Loucy (cell line): ENCODE results near the gene MTG2.

Experiments
- H2AFZ ChIP-seq: fragments of 200-600 bp; sonication (generic); 2 replicates; pipeline ENCODE4 v1.6.0; 2016; ENCODE audit warnings: antibody characterized with exemption, mild to moderate bottlenecking, low read length, moderate library complexity
- H3F3A ChIP-seq: fragments of 200-600 bp; 2 replicates; pipeline ENCODE4 v1.6.0; 2016; ENCODE audit warnings: antibody characterized with exemption, low read depth, mild to moderate bottlenecking
- H3K27me3 ChIP-seq: fragments of 200-600 bp; sonication (generic); 2 replicates; pipeline ENCODE4 v1.6.1; 2014; ENCODE audit warnings: low read length, mild to moderate bottlenecking; ENCODE audit not compliant: insufficient read depth, poor library complexity, severe bottlenecking
- H3K36me3 ChIP-seq: fragments of 200-600 bp; sonication (generic); 2 replicates; pipeline ENCODE4 v1.6.1; 2016; ENCODE audit warnings: low read length; ENCODE audit not compliant: insufficient read depth
- H3K4me1 ChIP-seq: fragments of 200-600 bp; sonication (generic); 2 replicates; pipeline ENCODE4 v1.5.1; 2014; ENCODE audit warnings: low read length, mild to moderate bottlenecking; ENCODE audit not compliant: insufficient read depth, poor library complexity, severe bottlenecking
- H3K4me2 ChIP-seq: fragments of 200-600 bp; sonication (generic); 2 replicates; pipeline ENCODE4 v1.6.0; 2014; ENCODE audit warnings: antibody characterized with exemption, low read length, low read depth, mild to moderate bottlenecking; ENCODE audit not compliant: poor library complexity, severe bottlenecking
- H3K4me3 ChIP-seq: fragments of 200-600 bp; sonication (generic); 2 replicates; pipeline ENCODE4 v1.5.1; 2014; ENCODE audit warnings: low read length, mild to moderate bottlenecking, mixed read lengths; ENCODE audit not compliant: poor library complexity, severe bottlenecking
- H3K79me2 ChIP-seq: fragments of 200-600 bp; sonication (generic); 2 replicates; pipeline ENCODE4 v1.6.1; 2014; ENCODE audit warnings: low read length; ENCODE audit not compliant: insufficient read depth
- H3K9ac ChIP-seq: fragments of 200-600 bp; sonication (generic); 2 replicates; pipeline ENCODE4 v1.6.0; 2014; ENCODE audit warnings: mild to moderate bottlenecking, low read depth, low read length, moderate library complexity; ENCODE audit not compliant: poor library complexity, severe bottlenecking
- H3K9me2 ChIP-seq: fragments of 200-600 bp; sonication (generic); replicated peaks from 2 replicates; pipeline ENCODE4 v1.6.1; 2016; ENCODE audit warnings: low read depth, low read length, mixed read lengths
- H3K9me3 ChIP-seq: fragments of 200-600 bp; sonication (generic); 2 replicates; pipeline ENCODE4 v1.6.1; 2014; ENCODE audit warnings: mild to moderate bottlenecking, antibody characterized with exemption, low read length, low read depth; ENCODE audit not compliant: insufficient read depth
- H4K20me1 ChIP-seq: fragments of 200-600 bp; sonication (generic); 2 replicates; pipeline ENCODE4 v1.6.0; 2014; ENCODE audit warnings: antibody characterized with exemption, low read length, mild to moderate bottlenecking; ENCODE audit not compliant: insufficient read depth, poor library complexity, severe bottlenecking
- CTCF ChIP-seq: fragments of 200-600 bp; sonication (generic); conservative IDR thresholded peaks from 2 replicates; pipeline ENCODE4 v1.5.1; 2014; ENCODE audit warnings: mild to moderate bottlenecking, antibody characterized with exemption, low read length
- EZH2phosphoT487 ChIP-seq: fragments of 200-600 bp; IDR thresholded peaks from 2 replicates; pipeline ENCODE4 v1.6.1; 2018; ENCODE audit warnings: antibody characterized with exemption, mild to moderate bottlenecking, moderate library complexity, borderline replicate concordance

MTG2 gene

GRCh38 chr20:62233684-62234083 lies 50.9 kb downstream of the MTG2 start:
- no peak for TF ChIP-seq CTCF
- no peak for TF ChIP-seq EZH2phosphoT487
- Histone ChIP-seq H3K4me2 (no peak overlapping the region), H3K9me2 (no peaks in the 10 kb centered on the region), H3F3A (no peaks in the 10 kb centered on the region), H3K9me3 (no peaks in the 10 kb centered on the region), H2AFZ (no peak overlapping the region), H3K4me1 (peaks cover 5% of the 10 kb centered on the region), H3K4me3 (no peak overlapping the region), H4K20me1 (no peaks in the 10 kb centered on the region), H3K79me2 (peaks cover 1% of the 10 kb centered on the region; the same call in 1 of the 2 replicates), H3K36me3 (no peaks in the 10 kb centered on the region), H3K27me3 (no peaks in the 10 kb centered on the region), H3K9ac (no peak overlapping the region)

GRCh38 chr20:62234339-62234738 lies 51.5 kb downstream of the MTG2 start:
- Histone ChIP-seq H4K20me1 (peaks cover 4% of the 10 kb centered on the region), H3K9ac (no peak overlapping the region), H3K27me3 (no peaks in the 10 kb centered on the region), H3F3A (no peaks in the 10 kb centered on the region), H3K79me2 (peaks cover 8% of the 10 kb centered on the region), H3K4me2 (no peak overlapping the region), H2AFZ (no peak overlapping the region), H3K9me3 (no peaks in the 10 kb centered on the region), H3K9me2 (no peaks in the 10 kb centered on the region), H3K4me1 (peaks cover 9% of the 10 kb centered on the region), H3K36me3 (no peaks in the 10 kb centered on the region), H3K4me3 (no peak overlapping the region)
- TF ChIP-seq EZH2phosphoT487 (no peak), CTCF (no peak)

- Histone ChIP-seq H3K9ac (no peak overlapping the region), H4K20me1 (peaks cover 10% of the 10 kb centered on the region), H3K79me2 (peaks cover 16% of the 10 kb centered on the region), H3K4me2 (no peak overlapping the region), H3F3A (no peaks in the 10 kb centered on the region), H3K9me3 (no peaks in the 10 kb centered on the region), H3K9me2 (no peaks in the 10 kb centered on the region), H2AFZ (no peak overlapping the region), H3K4me1 (peaks cover 16% of the 10 kb centered on the region), H3K36me3 (no peaks in the 10 kb centered on the region), H3K4me3 (no peak overlapping the region), H3K27me3 (no peaks in the 10 kb centered on the region)
- TF ChIP-seq EZH2phosphoT487: no peak
- TF ChIP-seq CTCF: no peak
Observed at GRCh38 chr20:62235001-62235776, 52.4 kb downstream of the MTG2 start.
